Pancreas (tissue), 10 donors: Measurements from ENCODE around the gene RIPOR2. TPM values are rescaled to one million over a fixed set of nuclear protein-coding genes. Genes with fewer than 3 reads are reported as not detected.
"Not testable (repeated sequence)": the region's sequence is repeated elsewhere in the genome, so short reads cannot be mapped to it uniquely, and the experiment has no call there.

Experiments
- ATAC-seq, 4 donors: fragments of 200-7000 bp; cut with Tn5 transposase; one replicate each; pipeline versions ENCODE4 v1.8.0 to v1.9.1; 2020; ENCODE audit warnings: mild to moderate bottlenecking in 4 of 4, moderate library complexity in 4 of 4
- DNase-seq, 6 donors: peaks; one replicate each; pipeline ENCODE4 v3.0.0-alpha.2; 2020
- FAIRE-seq: peaks from 2 replicates; lab custom pipeline; 2012; peaks lifted over from hg19 to GRCh38; lab: Jason Lieb, UNC
- H3K27ac ChIP-seq, 4 donors: fragments of 200-600 bp; sonication (generic); 1 replicate in 3 of 4; 2 replicates in 1 of 4; pipeline versions ENCODE4 v1.5.0 to v1.8.0; 2020
- H3K27me3 ChIP-seq, 4 donors: fragments of 200-600 bp; one replicate each; pipeline ENCODE4 v1.8.0; 2021
- H3K36me3 ChIP-seq, 3 donors: fragments of 200-600 bp; sonication (generic) in 1 of 3; one replicate each; pipeline versions ENCODE4 v1.5.0 to v1.8.0; 2020 to 2021
- H3K4me1 ChIP-seq, 3 donors: fragments of 200-600 bp; one replicate each; pipeline ENCODE4 v1.8.0; 2021
- H3K4me3 ChIP-seq, 4 donors: fragments of 200-600 bp; sonication (generic) in 2 of 4; one replicate each; pipeline versions ENCODE4 v1.5.0 to v1.8.0; 2020 to 2021
- H3K9me3 ChIP-seq, 4 donors: fragments of 200-600 bp; one replicate each; pipeline ENCODE4 v1.8.0; 2021
- WGBS, 2 donors: extraction: QIAGEN DNeasy Blood & Tissue Kit; methylation state at CpG; one replicate each; pipeline ENCODE4 v1.1.7; 2013; 5-methylcytosine and 5-hydroxymethylcytosine counted together
- intact Hi-C, 3 donors: fragments of 100-400 bp; cut with DNase I; formaldehyde crosslinking; loops; one replicate each; pipeline versions ENCODE4 v1.11.1 to v1.14.2; 2022
- polyA plus RNA-seq, 2 donors: library from polyadenylated mRNA; stranded (reverse); fragments of 200-250 nt; gene quantifications; one replicate each; pipeline ENCODE4 v1.2.3, GENCODE V29; 2013
- total RNA-seq, 6 donors: library from RNA; stranded (reverse); fragmentation: NEBNext Ultra II Directional in 4 of 6; extraction: Animal tissue kit (Norgen Biotek cat#: 25700) in 4 of 6; gene quantifications; one replicate each; pipeline versions ENCODE4 v1.2.1 to v1.2.4, GENCODE V29; 2021 to 2023
- TF ChIP-seq, protein P1 (sequence below), 4 donors: fragments of 200-600 bp; sonication (generic) in 3 of 4; IDR thresholded peaks; one replicate each; pipeline versions ENCODE4 v1.5.0 to v1.8.0; 2021; ENCODE audit warnings: antibody characterized with exemption in 4 of 4
- donor health status: healthy with polysubstance abuse.
- donor health status: DM: no; HTN: no; CAD: no; lungs with moderate emphysema.
- donor health status: DM: no; HTN: no; CAD: no.
- donor health status: control.
- donor health status: control.
- donor health status: Bipolar disorder and iron deficiency.
- donor health status: DM: yes; HTN: yes; CAD: no.
- donor health status: DM: no; HTN: no; CAD: no.
- donor health status: DM: no; HTN: no; CAD: no.
- donor health status: DM: yes; HTN: yes; CAD: no.

RIPOR2 gene
- total and polyA plus RNA-seq, 8 donors: 0.28 to 3.7 (median 1.00) TPM

GRCh38 chr6:24915641-24916040, 20.1 kb downstream of the RIPOR2 start:
- H3K4me3 ChIP-seq: no peak overlapping the region
- intact Hi-C loops: no loop called here
- no peak for DNase-seq
- H3K27ac ChIP-seq: no peak overlapping the region
- peaks cover 0 to 13% (median 0%) of the 10 kb centered on the region in 4 donors for H3K27me3 ChIP-seq
- no peaks in the 10 kb centered on the region for H3K9me3 ChIP-seq
- no peaks in the 10 kb centered on the region for H3K36me3 ChIP-seq
- peaks cover 4 to 6% (median 6%) of the 10 kb centered on the region in 3 donors for H3K4me1 ChIP-seq
- FAIRE-seq: no peak
- whole genome bisulfite sequencing, 2 donors: 80 to 82% methylated on average over 5 of the region's 5 CpGs
- TF ChIP-seq, protein P1, sequence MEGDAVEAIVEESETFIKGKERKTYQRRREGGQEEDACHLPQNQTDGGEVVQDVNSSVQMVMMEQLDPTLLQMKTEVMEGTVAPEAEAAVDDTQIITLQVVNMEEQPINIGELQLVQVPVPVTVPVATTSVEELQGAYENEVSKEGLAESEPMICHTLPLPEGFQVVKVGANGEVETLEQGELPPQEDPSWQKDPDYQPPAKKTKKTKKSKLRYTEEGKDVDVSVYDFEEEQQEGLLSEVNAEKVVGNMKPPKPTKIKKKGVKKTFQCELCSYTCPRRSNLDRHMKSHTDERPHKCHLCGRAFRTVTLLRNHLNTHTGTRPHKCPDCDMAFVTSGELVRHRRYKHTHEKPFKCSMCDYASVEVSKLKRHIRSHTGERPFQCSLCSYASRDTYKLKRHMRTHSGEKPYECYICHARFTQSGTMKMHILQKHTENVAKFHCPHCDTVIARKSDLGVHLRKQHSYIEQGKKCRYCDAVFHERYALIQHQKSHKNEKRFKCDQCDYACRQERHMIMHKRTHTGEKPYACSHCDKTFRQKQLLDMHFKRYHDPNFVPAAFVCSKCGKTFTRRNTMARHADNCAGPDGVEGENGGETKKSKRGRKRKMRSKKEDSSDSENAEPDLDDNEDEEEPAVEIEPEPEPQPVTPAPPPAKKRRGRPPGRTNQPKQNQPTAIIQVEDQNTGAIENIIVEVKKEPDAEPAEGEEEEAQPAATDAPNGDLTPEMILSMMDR (IDR thresholded peaks at IDR 0.05): no peak
- no peak for ATAC-seq

GRCh38 chr6:24914082-24914481, 21.7 kb downstream of the RIPOR2 start:
- H3K4me1 ChIP-seq, H3K36me3 ChIP-seq, DNase-seq, H3K27ac ChIP-seq, H3K4me3 ChIP-seq, H3K9me3 ChIP-seq, FAIRE-seq, ATAC-seq, intact Hi-C loops: not testable (repeated sequence)
- 90 to 91% methylated on average over 10 of the region's 10 CpGs for WGBS, 2 donors
- H3K27me3 ChIP-seq: peaks cover 0 to 13% (median 0%) of the 10 kb centered on the region in 4 donors

- TF ChIP-seq, protein P1 (IDR thresholded peaks at IDR 0.05): no peak
- H3K4me1 ChIP-seq: peaks cover 4 to 9% (median 6%) of the 10 kb centered on the region in 3 donors
- peak overlapping the region in 1 of 4 donors; percentile 52 for H3K4me3 ChIP-seq
- no peaks in the 10 kb centered on the region for H3K9me3 ChIP-seq
- H3K27ac ChIP-seq: no peak overlapping the region
- 64 to 65% methylated on average over 6 of the region's 6 CpGs for WGBS, 2 donors
- FAIRE-seq (no peak), DNase-seq (no peak), ATAC-seq (no peak)
- peaks cover 0 to 13% (median 0%) of the 10 kb centered on the region in 4 donors for H3K27me3 ChIP-seq
- intact Hi-C loops: no loop called here
- no peaks in the 10 kb centered on the region for H3K36me3 ChIP-seq
Measured at GRCh38 chr6:24911796-24912382, 23.9 kb downstream of the RIPOR2 start.

GRCh38 chr6:24910961-24911725, 24.6 kb downstream of the RIPOR2 start:
- DNase-seq (peak; percentile 30 to 74 (median 48)), FAIRE-seq (no peak), ATAC-seq (peak; percentile 75 to 82 (median 80))
- Histone ChIP-seq H3K27ac (no peak overlapping the region), H3K9me3 (no peaks in the 10 kb centered on the region), H3K27me3 (peaks cover 0 to 13% (median 0%) of the 10 kb centered on the region in 4 donors), H3K4me3 (peak overlapping the region; percentile 24 to 52 (median 45)), H3K36me3 (no peaks in the 10 kb centered on the region), H3K4me1 (peaks cover 4 to 9% (median 6%) of the 10 kb centered on the region in 3 donors)
- TF ChIP-seq, protein P1 (IDR thresholded peaks at IDR 0.05): no peak
- 0 to 1% methylated on average over 42 to 56 of the region's 56 CpGs for WGBS, 2 donors
- intact Hi-C loops: no loop called here

GRCh38 chr6:24910331-24910960, 25.3 kb downstream of the RIPOR2 start:
- Histone ChIP-seq H3K9me3 (no peaks in the 10 kb centered on the region), H3K36me3 (no peaks in the 10 kb centered on the region), H3K4me1 (peaks cover 4 to 9% (median 6%) of the 10 kb centered on the region in 3 donors), H3K4me3 (peak overlapping the region; percentile 24 to 52 (median 45)), H3K27ac (no peak overlapping the region), H3K27me3 (peaks cover 0 to 10% (median 0%) of the 10 kb centered on the region in 4 donors)
- TF ChIP-seq, protein P1 (IDR thresholded peaks at IDR 0.05): no peak
- ATAC-seq: peak; percentile 28 to 59 (median 41)
- intact Hi-C loops: no loop called here
- DNase-seq: peak in 2 of 6 donors; percentile 55 to 63
- 2% methylated on average over 33 of the region's 33 CpGs for WGBS, 2 donors
- FAIRE-seq: no peak
